Measurements from ENCODE around the gene KCNMA1. TPM values are rescaled to one million over a fixed set of nuclear protein-coding genes. Genes with fewer than 3 reads are reported as not detected.
"Not testable (repeated sequence)": the region's sequence is repeated elsewhere in the genome, so short reads cannot be mapped to it uniquely, and the experiment has no call there.

Gene KCNMA1
- total RNA-seq, 1 experiment from 2014 or later, result 0.70 TPM

- H3K27me3 ChIP-seq (ENCODE audit: insufficient read depth, low read depth), result peaks cover 23% of the 10 kb centered on the region; the same call in 1 of the 2 replicates
- POLR2A ChIA-PET (ENCODE audit: unreplicated experiment), result no interaction called here
- CTCF ChIA-PET, result no interaction called here
- no TSS peak for BruUV-seq (replicated peaks)
- no peak overlapping the region for H3K27ac ChIP-seq
- intact Hi-C loops (cut with micrococcal nuclease; ENCODE audit: unreplicated experiment), result no loop called here
- H3K4me1 ChIP-seq (replicated peaks; ENCODE audit: insufficient read depth), result no peaks in the 10 kb centered on the region
- H3K4me3 ChIP-seq, result no peak overlapping the region
- TF ChIP-seq EZH2 (IDR thresholded peaks at IDR 0.05; ENCODE audit: low read depth) (no peak), CTCF (conservative IDR thresholded peaks at IDR 0.05) (no peak)
- H3K9me3 ChIP-seq (ENCODE audit: insufficient read depth, low read depth), result no peaks in the 10 kb centered on the region
- H3K4me2 ChIP-seq, result no peak overlapping the region
- H3K79me2 ChIP-seq (ENCODE audit: low read depth), result no peaks in the 10 kb centered on the region
- H3F3A ChIP-seq (ENCODE audit: insufficient read depth, low read depth), result no peaks in the 10 kb centered on the region
- H2AFZ ChIP-seq, result no peak overlapping the region
- H3K36me3 ChIP-seq (ENCODE audit: low read depth), result no peaks in the 10 kb centered on the region
- no peaks in the 10 kb centered on the region for H3K9me2 ChIP-seq (ENCODE audit: insufficient read depth)
- DNase-seq, result no peak
- H4K20me1 ChIP-seq (ENCODE audit: insufficient read depth), result no peaks in the 10 kb centered on the region
Measured at GRCh38 chr10:77685432-77685831, 47.8 kb upstream of the KCNMA1 start.

- BruUV-seq (replicated peaks); H3K9me3 ChIP-seq (ENCODE audit: insufficient read depth, low read depth); H3K4me3 ChIP-seq; H3K4me1 ChIP-seq (replicated peaks; ENCODE audit: insufficient read depth); H3F3A ChIP-seq (ENCODE audit: insufficient read depth, low read depth); H2AFZ ChIP-seq; H3K36me3 ChIP-seq (ENCODE audit: low read depth); intact Hi-C loops (cut with micrococcal nuclease; ENCODE audit: unreplicated experiment); POLR2A ChIA-PET (ENCODE audit: unreplicated experiment); DNase-seq; H4K20me1 ChIP-seq (ENCODE audit: insufficient read depth); H3K27me3 ChIP-seq (ENCODE audit: insufficient read depth, low read depth); H3K27ac ChIP-seq; H3K9me2 ChIP-seq (ENCODE audit: insufficient read depth); H3K79me2 ChIP-seq (ENCODE audit: low read depth); H3K4me2 ChIP-seq; CTCF ChIA-PET: not testable (repeated sequence)
Measured at GRCh38 chr10:77683088-77683432, 45.5 kb upstream of the KCNMA1 start.

GRCh38 chr10:77682393-77683087, 44.9 kb upstream of the KCNMA1 start:
- intact Hi-C loops (cut with micrococcal nuclease; ENCODE audit: unreplicated experiment), result no loop called here
- BruUV-seq (replicated peaks), result no TSS peak
- CTCF ChIA-PET, result no interaction called here

More at GRCh38 chr10:77682393-77683087, 44.9 kb upstream of the KCNMA1 start:
- no peak overlapping the region for H3K27ac ChIP-seq
- no peaks in the 10 kb centered on the region for H3K79me2 ChIP-seq (ENCODE audit: low read depth)
- no peak overlapping the region for H3K4me2 ChIP-seq
- H2AFZ ChIP-seq, result no peak overlapping the region
- no peaks in the 10 kb centered on the region for H3F3A ChIP-seq (ENCODE audit: insufficient read depth, low read depth)
- POLR2A ChIA-PET (ENCODE audit: unreplicated experiment), result no interaction called here
- no peaks in the 10 kb centered on the region for H3K9me3 ChIP-seq (ENCODE audit: insufficient read depth, low read depth)
- TF ChIP-seq EZH2 (IDR thresholded peaks at IDR 0.05; ENCODE audit: low read depth) (no peak), CTCF (conservative IDR thresholded peaks at IDR 0.05) (no peak)
- H3K27me3 ChIP-seq (ENCODE audit: insufficient read depth, low read depth), result no peaks in the 10 kb centered on the region
- H3K36me3 ChIP-seq (ENCODE audit: low read depth), result no peaks in the 10 kb centered on the region
- DNase-seq, result no peak
- H3K9me2 ChIP-seq (ENCODE audit: insufficient read depth), result no peaks in the 10 kb centered on the region
- H3K4me3 ChIP-seq, result no peak overlapping the region
- no peaks in the 10 kb centered on the region for H4K20me1 ChIP-seq (ENCODE audit: insufficient read depth)
- H3K4me1 ChIP-seq (replicated peaks; ENCODE audit: insufficient read depth), result no peaks in the 10 kb centered on the region

All from PC-9 (cell line).